Measurements from ENCODE around the gene CDKN1B. TPM values are rescaled to one million over a fixed set of nuclear protein-coding genes. Genes with fewer than 3 reads are reported as not detected.

The CDKN1B gene
- total and polyA plus RNA-seq, 2 of the 13 experiments (the other 11 are each of a cell fraction or from before 2014, with no cell fraction given): 20.1 to 37.2 TPM

DNA sequence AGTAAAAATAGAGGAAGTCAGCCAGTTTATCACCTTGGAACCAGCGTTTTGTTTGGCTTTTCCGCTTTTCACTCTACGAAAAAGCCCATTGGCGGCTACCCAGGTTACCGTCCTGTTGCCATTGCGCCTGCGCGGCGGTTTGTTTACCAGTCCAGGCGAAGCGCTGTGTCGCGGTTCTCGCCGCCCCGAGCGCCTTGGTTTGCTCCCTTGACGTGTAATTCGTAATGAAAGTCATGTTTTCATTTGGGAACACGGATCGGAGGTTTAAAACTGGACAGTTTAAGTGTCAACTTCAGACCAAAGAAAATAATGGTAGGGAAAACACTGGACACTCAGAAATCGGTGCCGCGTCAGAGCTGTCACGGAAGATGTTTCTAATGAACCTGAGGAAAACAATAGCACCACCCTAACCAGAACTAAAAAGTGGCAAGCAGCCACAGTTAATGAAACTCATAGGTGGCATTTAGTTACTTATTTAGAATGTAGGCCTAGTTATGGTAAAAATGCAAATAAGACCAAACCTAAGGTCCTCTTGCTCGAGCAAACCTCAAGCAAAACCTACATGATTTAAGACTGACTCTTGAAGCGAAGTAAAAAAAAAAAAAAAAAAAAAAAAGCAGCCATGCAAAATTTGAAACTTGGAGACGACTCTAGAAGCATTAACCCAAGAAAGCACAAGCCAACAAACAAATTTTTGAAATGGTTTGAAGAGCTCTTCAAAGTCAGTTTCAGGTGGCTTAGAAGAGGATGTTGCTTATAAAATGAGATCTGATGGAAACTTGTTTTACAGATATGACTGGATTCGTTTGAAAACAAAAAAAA, 20.4 kb upstream of the CDKN1B start (continued):
- no peak for TF ChIP-seq ZFP36L2 (CRISPR knock-in tag; IDR thresholded peaks at IDR 0.05)
- peak; percentile 54; the same call in 1 of the 2 replicates for TF ChIP-seq KDM5A (IDR thresholded peaks at IDR 0.05; ENCODE audit: borderline replicate concordance, low read length)
- TF ChIP-seq, protein P1, sequence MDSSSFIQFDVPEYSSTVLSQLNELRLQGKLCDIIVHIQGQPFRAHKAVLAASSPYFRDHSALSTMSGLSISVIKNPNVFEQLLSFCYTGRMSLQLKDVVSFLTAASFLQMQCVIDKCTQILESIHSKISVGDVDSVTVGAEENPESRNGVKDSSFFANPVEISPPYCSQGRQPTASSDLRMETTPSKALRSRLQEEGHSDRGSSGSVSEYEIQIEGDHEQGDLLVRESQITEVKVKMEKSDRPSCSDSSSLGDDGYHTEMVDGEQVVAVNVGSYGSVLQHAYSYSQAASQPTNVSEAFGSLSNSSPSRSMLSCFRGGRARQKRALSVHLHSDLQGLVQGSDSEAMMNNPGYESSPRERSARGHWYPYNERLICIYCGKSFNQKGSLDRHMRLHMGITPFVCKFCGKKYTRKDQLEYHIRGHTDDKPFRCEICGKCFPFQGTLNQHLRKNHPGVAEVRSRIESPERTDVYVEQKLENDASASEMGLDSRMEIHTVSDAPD (CRISPR knock-in tag; IDR thresholded peaks at IDR 0.05): no peak
- peak; percentile 66 for TF ChIP-seq HOMEZ (CRISPR knock-in tag; IDR thresholded peaks at IDR 0.05; ENCODE audit: low read depth)
- no peak for TF ChIP-seq ZBTB3 (CRISPR knock-in tag; IDR thresholded peaks at IDR 0.05; ENCODE audit: borderline replicate concordance, low read depth)
- TF ChIP-seq SUZ12 (IDR thresholded peaks at IDR 0.05; ENCODE audit: low read depth, low read length): no peak
- TF ChIP-seq MAFG (CRISPR knock-in tag; IDR thresholded peaks at IDR 0.05): no peak
- no peak for TF ChIP-seq AGO2 (optimal IDR thresholded peaks at IDR 0.05; ENCODE audit: low read depth, low read length)
- TF ChIP-seq ZNF580 (CRISPR knock-in tag; IDR thresholded peaks at IDR 0.05; ENCODE audit: borderline replicate concordance, low read depth): no peak
- no peak for TF ChIP-seq ZBTB7B (CRISPR knock-in tag; IDR thresholded peaks at IDR 0.05)
- no peak for TF ChIP-seq KAT2B (IDR thresholded peaks at IDR 0.05; ENCODE audit: borderline replicate concordance, low read depth, low read length)
- TF ChIP-seq HMG20A (CRISPR knock-in tag; IDR thresholded peaks at IDR 0.05; ENCODE audit: borderline replicate concordance): no peak
- peak; percentile 34; the same call in 1 of the 2 replicates for TF ChIP-seq NFKB2 (CRISPR knock-in tag; IDR thresholded peaks at IDR 0.05; ENCODE audit: borderline replicate concordance)
- no peak for TF ChIP-seq AGO1 (IDR thresholded peaks at IDR 0.05; ENCODE audit: low read depth, low read length, poor library complexity, severe bottlenecking)
- TF ChIP-seq RBFOX2 (IDR thresholded peaks at IDR 0.05; ENCODE audit: low read depth, low read length): peak; percentile 60; the same call in 1 of the 2 replicates
- no peak for TF ChIP-seq ZNF333 (CRISPR knock-in tag; IDR thresholded peaks at IDR 0.05; ENCODE audit: borderline replicate concordance)
- no peak for TF ChIP-seq ZNF557 (CRISPR knock-in tag; IDR thresholded peaks at IDR 0.05)
- TF ChIP-seq TBP (CRISPR knock-in tag; IDR thresholded peaks at IDR 0.05): no peak
- no peak for TF ChIP-seq ZMYM3 (CRISPR knock-in tag; IDR thresholded peaks at IDR 0.05)
- TF ChIP-seq IRF2 (CRISPR knock-in tag; IDR thresholded peaks at IDR 0.05): peak; percentile 48; the same call in 1 of the 2 replicates
- TF ChIP-seq, protein P2, sequence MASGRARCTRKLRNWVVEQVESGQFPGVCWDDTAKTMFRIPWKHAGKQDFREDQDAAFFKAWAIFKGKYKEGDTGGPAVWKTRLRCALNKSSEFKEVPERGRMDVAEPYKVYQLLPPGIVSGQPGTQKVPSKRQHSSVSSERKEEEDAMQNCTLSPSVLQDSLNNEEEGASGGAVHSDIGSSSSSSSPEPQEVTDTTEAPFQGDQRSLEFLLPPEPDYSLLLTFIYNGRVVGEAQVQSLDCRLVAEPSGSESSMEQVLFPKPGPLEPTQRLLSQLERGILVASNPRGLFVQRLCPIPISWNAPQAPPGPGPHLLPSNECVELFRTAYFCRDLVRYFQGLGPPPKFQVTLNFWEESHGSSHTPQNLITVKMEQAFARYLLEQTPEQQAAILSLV (CRISPR knock-in tag; IDR thresholded peaks at IDR 0.05; ENCODE audit: borderline replicate concordance): no peak
- no peak for TF ChIP-seq SATB2 (CRISPR knock-in tag; IDR thresholded peaks at IDR 0.05)
- TF ChIP-seq TGIF2 (CRISPR knock-in tag; IDR thresholded peaks at IDR 0.05): no peak
- TF ChIP-seq ZNF619 (CRISPR knock-in tag; IDR thresholded peaks at IDR 0.05): no peak
- TF ChIP-seq ZNF841 (CRISPR knock-in tag; IDR thresholded peaks at IDR 0.05; ENCODE audit: borderline replicate concordance): no peak
